Kidney capillary endothelial cell (primary cell): Measurements from ENCODE around the gene RRAS2.
"Not testable (repeated sequence)": the region's sequence is repeated elsewhere in the genome, so short reads cannot be mapped to it uniquely, and the experiment has no call there.

Experiments used
- DNase-seq: peaks from one replicate; pipeline ENCODE4 v3.0.0-alpha.2; 2018; ENCODE audit warnings: low spot score

RRAS2 gene

DNA sequence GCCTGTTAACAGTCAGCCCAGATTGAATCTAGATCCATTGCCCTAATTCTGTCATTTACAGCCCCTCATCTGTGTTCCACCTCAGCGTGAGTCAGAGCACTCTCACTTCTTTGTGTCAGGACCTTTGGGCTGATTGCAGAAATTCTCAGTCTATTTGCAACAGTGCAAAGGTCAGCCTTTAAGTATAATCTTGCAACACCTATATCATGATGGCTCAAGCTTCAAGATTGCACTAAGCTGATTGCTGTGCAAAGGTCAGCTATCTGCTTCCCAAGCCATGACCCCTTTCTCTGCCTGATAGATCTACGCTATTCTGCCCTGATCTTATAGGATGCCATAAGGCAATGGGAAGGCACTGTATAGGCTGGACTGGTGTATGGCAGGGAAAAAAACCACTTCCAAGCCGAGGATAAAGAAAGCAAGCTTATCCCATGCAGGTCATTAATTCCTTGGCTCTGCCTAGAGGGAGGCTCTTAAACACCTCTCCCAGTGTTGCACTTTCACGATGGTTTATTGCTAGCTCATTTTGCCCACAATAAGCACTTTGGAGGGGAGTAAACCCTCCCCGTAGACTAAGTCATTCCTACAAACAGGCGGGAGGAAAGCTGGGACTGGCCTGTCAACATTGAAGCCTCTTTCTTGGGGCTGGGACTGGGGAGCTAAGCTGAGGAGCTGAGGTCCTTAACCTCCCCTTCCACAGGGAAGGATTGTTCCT lies 100.6 kb downstream of the RRAS2 start:
- DNase-seq = peak; percentile 50

DNA sequence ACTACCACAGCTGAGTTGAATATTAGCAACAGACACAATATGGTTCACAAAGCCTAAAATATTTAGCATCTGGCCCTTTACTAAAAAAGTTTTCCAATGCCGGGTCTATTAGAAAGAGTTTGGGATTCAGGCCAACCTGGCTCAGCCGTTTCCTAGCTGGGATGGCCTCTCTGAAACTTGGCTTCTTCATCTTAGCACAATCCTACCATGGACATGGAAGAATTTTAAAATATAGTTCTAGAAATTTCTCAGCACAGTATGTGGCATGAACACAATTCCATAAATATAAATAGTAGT lies 103.8 kb downstream of the RRAS2 start:
- no peak for DNase-seq

DNA sequence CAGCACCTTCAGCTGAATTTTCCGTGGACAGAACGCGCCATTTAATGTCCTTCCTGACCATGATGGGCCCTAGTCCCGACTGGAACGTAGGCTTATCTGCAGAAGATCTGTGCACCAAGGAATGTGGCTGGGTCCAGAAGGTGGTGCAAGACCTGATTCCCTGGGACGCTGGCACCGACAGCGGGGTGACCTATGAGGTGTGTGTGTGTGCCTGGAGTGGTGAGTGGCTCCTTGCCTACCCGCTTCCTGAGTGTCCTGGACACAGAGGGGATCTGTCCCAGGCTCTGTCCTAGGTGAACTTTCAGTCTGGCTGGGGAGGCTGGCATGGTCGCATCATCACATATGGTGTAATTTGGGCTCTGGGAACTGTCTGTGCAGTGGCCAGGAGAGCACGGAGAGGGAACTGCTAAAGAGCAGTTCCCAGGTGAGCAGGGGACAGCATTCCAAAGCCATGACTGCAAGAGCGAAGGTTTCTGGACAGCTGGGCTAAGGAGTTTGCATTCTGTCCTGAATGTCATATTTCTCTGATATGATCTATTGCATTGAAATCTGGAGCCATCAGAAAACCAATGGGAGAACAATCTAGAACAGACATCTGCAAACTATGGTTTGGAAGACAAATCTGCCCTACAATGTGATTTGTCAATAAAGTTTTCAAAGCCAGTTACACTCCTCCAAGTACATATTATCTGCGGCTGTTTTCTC lies 104.3 kb downstream of the RRAS2 start:
- DNase-seq = no peak

DNA sequence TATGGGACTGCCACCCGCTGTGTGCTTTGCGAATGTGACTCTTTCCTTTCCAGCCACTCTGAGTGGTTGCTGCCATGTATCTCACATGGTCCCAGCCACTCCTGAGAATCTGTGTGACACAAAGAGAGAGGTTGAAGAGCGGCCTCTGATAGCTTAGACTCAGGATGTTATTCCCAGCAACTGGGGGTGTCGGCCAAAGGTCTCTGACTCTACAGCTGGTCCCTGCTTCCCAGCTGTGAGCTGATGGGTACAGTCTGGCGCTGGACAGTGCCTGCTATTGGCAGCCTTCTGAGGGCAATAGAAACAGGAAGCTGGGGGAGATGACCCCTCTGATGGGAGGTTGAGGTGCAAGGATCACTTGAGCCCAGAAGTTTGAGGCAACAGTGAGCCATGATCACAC lies 105.1 kb downstream of the RRAS2 start:
- no peak for DNase-seq

DNA sequence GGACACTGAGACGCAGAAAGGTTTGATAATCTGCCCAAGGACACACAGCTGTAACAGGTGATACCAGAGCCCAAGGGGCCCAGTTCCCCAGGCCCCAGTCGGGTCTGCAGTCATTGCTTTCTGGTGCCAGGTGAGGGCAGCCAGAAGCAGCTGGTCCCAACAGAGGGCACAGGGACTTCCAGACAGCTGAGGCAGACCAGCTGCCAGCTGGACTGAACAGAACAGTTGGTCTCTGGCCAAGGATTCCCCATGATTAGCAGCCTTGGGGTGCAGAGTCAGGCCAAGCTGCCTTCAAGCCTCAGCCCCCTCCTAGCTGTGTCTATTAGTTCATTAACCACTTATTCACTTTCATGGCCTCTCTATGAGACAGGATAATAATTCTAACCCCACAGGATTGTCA lies 105.6 kb downstream of the RRAS2 start:
- no peak for DNase-seq

DNA sequence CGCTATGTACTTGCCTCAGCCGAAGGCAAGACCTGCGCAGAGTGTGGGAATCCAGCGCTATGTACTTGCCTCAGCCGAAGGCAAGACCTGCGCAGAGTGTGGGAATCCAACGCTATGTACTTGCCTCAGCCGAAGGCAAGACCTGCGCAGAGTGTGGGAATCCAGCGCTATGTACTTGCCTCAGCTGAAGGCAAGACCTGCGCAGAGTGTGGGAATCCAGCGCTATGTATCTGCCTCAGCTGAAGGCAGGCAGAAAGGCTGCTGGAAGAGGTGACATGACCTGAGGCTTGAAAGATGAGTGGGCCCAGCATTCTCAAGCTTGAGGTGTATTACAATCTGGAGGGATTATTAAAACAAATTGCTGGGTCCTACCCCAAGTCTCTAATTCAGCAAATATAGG lies 106.5 kb downstream of the RRAS2 start:
- DNase-seq = not testable (repeated sequence)

DNA sequence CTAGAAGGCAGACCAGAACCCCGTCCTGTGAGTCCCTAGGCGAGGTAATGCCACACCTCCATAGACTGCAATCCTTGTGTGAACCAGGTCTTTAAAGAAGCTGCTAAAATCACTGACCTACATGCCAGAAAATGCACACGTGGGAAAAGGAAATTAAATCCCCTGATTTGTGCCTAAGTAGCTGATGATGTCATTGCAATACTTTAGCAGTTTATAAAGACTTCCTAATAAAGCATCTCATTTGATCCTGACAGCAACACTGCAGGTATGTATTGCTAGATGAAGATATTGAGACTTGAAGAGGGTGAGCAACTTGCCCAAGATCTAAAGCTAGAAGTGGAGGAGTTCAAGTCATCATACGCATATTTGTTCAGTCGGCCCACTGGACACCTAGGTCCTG lies 107.2 kb downstream of the RRAS2 start:
- DNase-seq = no peak

DNA sequence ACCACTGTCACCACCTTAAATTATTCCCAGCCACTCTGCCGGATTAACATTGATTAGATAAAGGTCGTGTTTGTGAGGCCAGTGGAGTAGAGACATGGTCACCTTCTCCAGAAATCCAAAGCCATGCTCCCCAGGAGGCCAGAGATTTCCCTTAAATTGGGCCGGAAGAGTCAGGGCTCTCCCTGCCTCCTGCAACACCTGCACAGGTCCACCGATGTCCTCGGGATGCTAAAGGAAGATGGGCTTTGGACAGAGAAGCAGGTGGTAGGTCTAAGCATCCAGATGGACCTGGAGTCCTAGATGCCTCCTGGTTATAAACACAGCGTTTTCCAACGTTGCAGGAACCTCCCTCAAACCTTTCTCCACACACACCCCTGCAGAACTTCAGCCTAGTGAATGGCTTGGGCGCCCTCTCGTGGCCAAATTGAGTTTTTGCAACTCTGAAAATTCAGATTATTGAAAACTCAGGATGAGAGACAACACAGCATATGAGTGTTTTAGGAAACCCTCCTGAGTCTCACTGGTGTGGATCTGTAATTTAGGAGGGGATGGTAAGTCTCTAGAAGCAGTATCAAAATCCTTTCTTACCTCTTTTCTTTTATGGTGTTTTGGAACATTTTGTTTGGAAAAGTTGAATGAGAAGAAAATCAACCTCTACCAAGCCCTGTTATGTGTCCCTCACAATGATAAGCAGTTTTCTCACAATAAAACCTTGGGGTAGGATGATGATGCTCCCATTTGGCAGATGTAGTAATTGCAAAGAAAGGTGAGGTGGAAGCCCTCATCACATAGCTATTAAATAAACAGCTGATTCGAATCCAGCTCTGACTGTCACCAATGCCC lies 109.6 kb downstream of the RRAS2 start:
- peak; percentile 68 for DNase-seq

DNA sequence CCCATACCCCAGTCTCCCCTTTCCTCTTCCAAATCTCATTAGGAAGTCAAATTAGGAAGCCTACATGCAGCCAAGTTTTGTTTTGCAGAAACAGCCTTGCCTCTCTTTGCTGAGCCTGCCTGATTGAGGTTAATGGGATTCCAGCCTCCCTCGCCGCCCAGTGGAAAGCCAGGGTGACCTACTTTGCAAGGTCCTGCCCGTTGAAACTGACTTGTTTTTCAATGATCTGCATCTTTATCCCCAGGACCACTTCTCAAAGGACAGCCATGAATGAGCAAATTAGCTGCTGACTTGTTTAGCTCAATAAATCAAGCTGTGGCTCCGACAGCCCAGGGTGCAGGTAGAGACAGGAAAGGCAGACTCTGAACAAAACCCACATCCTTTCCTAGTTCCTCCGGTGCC lies 110.4 kb downstream of the RRAS2 start:
- DNase-seq = no peak

DNA sequence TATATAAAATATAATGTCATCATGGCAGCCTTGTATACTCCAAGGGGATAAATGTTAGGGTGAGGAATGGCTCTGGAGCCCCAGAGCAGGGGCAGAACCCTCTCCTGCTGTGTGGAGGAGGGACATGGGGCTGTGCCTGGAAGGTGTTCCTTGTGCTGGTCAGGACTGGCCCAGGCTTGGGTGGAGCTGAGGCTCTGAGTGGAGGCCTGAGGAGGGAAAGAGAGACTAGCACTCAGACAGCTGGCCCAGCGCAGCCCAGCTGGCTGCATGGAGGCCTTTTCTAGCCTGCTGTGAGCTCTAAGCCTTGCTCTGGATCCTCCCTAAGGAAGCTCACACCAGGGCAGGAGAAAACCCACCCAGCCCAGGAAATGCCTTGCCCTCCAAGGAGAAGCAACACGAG lies 113.5 kb downstream of the RRAS2 start:
- DNase-seq = no peak

DNA sequence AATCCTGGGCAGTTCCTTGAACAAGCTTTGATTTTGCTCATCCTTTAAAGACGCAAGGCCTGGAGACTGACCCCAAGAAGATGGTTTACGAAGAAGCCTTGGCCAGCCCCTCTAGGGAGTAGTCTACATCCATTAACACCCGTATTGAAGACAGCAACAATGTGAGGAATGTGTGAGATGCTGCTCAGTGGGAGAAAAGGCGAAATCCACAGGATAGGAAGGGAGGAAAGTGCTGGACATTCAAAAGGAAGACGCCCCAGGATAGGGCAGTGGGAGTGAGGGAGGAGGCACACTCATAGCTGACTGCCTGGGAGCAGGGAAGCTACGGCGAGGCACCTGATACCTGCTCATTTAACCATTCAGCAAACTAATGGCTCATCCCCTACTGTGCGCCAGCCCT lies 114.1 kb downstream of the RRAS2 start:
- DNase-seq = no peak

DNA sequence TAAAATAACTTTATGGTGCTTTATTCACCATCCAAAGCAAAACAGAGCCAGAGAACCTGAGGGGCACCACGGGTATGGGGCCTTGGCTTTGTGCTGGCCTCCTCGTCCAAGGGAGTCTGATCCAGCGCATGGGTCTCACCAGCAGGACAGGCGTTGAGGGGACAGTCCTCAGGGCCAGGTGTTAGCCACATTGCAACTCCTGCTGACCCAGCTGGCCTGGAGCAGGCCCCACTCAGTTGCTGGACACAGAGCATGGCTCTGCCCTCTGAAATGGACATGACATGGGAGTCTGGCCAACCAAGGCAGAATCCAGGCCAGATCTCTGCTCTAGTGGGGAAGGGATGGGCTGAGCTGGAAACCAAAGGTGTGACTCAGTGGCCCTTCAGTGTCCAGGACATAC lies 116.2 kb downstream of the RRAS2 start:
- DNase-seq = no peak

DNA sequence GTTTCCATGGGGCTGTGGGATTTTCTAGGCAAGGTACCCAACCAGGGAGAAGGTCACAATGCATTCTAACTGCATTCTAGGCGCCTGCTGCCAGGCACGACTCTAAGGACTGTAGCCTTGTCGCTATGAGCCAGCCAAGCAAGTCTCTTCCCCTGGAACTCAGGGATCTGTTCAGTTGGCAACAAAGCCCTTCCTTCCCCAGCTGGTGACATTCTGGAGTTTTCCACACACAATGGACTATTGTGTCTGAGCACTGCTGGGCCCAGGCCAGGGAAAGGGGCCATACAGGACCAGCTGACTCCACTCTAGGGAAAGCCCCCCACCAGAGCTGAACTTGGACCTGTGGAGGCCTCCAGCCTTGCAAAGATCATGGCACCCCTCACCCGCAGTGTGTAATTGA lies 116.8 kb downstream of the RRAS2 start:
- DNase-seq = no peak

DNA sequence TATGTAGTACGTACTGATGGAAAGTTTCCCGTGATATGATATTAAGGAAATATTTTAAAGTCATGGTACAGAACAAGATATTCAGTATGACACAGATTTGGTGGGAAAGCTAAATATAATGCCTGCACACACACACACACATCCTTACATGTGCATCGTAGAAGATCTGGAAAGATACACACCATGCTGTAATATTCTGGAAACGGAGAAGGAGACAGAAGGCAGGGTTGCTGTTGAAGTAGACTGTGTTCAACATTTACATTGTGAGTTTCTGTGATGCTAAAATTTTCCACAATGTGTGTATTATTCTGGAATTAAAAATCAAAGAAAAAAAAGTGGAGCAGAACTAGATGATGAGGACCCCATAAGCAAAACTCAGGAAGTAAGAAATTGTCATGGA lies 118.0 kb downstream of the RRAS2 start:
- DNase-seq = no peak

DNA sequence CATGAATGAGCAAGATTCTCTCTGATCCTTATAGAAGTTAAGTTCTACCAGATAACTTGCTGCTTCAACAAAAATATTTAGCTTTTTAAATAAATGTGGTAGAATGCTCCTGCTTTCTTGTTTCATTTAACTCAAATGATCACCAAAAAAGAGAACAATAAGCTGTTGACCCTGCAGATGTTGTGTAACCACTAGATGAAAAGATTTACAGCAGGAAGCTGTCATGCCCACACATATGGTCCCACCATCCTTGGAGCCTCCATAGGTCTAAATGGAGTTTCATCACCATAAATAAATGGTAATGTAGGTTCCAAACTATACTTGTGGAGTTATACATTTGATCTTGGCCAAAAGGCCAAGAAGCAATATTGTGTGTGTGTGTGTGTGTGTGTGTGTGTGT lies 118.8 kb downstream of the RRAS2 start:
- DNase-seq = no peak

DNA sequence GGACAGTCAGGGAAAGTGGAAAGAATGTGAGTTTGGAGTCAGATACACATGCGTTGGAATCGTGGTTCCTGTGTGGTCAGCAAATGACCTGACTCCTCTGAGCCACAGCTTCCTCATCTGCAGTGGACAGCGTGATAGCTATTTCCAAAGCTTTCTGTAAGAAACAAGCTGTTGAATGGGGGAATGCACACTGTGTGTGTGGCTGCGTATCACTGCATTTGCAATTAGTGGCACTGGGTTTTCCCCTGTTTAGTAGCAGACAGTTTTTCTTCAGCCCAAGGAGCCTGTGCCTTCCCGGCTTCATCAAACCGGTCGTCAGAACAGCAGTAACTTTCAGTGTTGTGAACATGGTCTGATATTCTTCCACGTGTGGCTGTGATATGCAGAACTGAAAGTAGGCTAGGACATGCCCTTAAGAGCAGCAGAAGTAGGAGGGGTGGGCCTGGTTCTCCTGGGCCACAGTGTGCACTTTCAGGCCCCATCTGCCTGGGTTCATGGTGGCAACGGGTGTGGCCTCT lies 121.5 kb downstream of the RRAS2 start:
- DNase-seq = no peak

DNA sequence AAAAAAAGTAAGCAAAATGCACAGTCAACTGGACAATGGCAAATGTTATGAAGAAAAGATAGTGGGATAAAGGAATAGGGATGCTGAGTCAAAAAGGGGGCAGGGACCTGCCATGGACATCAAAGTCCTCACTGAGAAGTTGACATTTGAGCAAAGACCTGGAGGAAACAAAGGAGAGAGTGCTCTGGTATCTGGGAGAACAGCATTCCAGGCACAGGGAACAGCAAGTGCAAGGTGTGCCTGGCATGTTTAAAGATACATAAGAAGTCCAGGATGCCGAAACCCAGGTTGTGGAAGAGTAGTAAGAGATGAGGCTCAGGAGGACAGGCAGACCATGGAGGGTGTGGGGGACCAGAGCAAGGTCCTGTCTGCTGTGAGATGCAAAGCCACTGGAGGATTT lies 123.3 kb downstream of the RRAS2 start:
- no peak for DNase-seq

DNA sequence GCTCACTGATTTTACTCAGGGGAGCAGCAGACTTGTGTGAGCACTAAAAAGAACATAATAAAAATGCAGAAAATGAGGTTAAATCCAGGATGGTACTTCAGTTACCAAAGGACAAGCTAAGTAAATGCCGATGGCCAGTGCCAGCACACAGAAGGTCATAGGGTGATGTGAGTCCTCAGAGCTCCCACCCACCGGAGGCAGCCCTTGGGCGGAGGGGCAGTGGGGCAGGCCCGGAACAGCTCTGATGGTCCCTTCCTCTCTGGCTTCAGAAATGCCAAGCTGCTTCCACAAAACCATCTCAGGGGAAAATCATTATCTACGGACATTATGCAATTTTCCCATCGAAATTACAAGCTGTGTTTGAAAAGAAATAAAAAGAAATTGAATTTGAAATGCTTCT lies 124.5 kb downstream of the RRAS2 start:
- DNase-seq = no peak

DNA sequence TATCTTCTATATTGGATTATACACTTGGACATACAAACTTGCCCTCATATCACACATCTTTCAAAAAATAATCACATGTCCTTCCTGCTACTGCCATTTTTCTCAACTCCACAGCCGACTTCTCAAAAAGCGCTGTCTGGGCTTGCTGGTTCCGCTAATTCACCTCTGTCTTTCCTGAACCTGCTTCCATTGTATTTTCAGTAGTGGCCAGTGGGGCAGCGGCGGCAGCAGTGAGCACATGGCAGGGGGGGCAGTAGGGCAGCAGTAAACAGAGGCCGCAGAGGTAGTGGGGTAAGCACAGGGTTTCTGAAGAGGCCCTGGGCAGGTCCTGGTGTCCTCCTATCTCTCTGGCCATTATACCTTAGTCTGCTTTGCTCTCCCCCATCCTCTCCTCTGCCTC lies 126.3 kb downstream of the RRAS2 start:
- no peak for DNase-seq

DNA sequence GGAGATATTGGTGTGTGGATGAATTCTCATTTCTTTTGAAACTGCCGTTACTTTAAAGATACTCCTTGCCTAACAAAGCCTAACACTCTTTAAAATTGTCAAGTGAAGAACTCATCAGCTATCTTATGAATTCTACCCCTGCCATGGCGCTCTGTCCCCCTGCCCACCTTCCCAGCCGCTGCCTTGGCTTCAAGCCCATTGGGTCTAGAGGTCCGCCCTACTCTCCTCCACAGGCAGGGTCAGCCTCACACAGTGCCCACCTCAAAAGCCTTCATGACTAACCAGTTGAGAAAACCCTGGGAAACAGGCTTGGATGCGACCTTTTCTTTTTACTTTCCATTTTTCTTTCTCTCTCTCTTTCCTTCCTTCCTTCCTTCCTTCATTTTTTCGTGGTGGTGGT lies 128.6 kb downstream of the RRAS2 start:
- no peak for DNase-seq

DNA sequence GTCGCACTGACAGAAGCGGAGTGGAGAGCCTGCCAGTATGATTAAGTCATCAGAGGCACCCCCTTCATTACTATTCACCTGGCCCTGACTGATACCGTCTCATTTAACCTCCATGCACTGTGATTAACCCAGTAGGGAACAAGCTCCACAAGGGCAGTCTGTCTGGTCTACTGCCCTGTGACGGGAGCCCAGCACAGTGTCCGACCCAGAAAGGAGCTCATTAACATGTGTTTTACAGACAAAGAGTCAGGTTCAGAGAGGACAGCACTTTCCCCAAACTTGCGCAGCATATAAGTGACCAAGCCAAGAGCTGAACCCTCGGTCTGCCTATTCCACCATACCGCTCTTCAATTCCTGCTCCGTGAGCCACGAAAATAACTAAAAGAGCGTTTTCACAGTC lies 129.5 kb downstream of the RRAS2 start:
- DNase-seq = no peak

DNA sequence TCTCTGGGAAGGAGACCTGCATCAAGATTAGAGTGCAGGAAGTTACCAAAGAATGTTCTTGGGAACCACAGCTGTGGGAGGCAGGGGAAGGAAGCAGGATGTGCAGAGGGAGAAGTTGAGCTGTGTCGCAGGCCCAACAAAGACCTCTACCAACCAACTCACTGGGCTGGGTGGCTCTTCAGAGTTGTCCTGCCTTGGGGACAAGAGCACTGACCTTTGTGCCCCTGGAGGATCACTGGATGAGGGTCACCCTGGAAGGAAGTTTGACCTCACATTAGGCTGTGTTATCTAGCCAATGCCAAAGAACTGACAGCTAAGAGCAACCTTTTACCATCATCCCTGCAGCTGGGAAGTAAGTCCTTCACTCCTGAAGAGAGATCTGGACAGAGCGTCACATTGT lies 130.6 kb downstream of the RRAS2 start:
- no peak for DNase-seq
